SU-DHL-6 (cell line): ENCODE data around the gene TIMM44.

ENCODE experiments used
- CTCF ChIP-seq: fragments of 200-600 bp; sonication (generic); IDR thresholded peaks from one replicate; pipeline ENCODE4 v1.5.1; 2017; ENCODE audit warnings: antibody characterized with exemption, mild to moderate bottlenecking, low read length, moderate library complexity; ENCODE audit not compliant: insufficient read depth, poor library complexity, severe bottlenecking
- EZH2phosphoT487 ChIP-seq: fragments of 200-600 bp; sonication (generic), shearing (Covaris generic); conservative IDR thresholded peaks from 2 replicates; pipeline ENCODE4 v1.6.1; 2018; ENCODE audit warnings: mild to moderate bottlenecking, antibody characterized with exemption, low read length, moderate library complexity, mixed read lengths

GRCh38 chr19:7922836-7923195 is 20.6 kb downstream of the TIMM44 start:
- no peak for TF ChIP-seq CTCF
- TF ChIP-seq EZH2phosphoT487 = no peak
